Non-pigmented ciliary epithelial cell (primary cell): ENCODE data around the gene RAP1GAP.
"Not testable (repeated sequence)": the region's sequence is repeated elsewhere in the genome, so short reads cannot be mapped to it uniquely, and the experiment has no call there.

Source experiments
- DNase-seq: peaks from one replicate; pipeline ENCODE4 v3.0.0-alpha.2; 2010; ENCODE audit warnings: low read depth

The RAP1GAP gene

GRCh38 chr1:21677168-21677567, 8.0 kb upstream of the RAP1GAP start:
- DNase-seq = no peak

- no peak for DNase-seq
Observed at GRCh38 chr1:21674957-21675356, 5.8 kb upstream of the RAP1GAP start.

- not testable (repeated sequence) for DNase-seq
Observed at GRCh38 chr1:21673853-21674252, 4.7 kb upstream of the RAP1GAP start.

- no peak for DNase-seq
Observed at GRCh38 chr1:21673277-21673780, 4.2 kb upstream of the RAP1GAP start.

GRCh38 chr1:21672478-21673276, 3.5 kb upstream of the RAP1GAP start:
- no peak for DNase-seq

GRCh38 chr1:21671915-21672314, 2.8 kb upstream of the RAP1GAP start:
- DNase-seq = no peak

GRCh38 chr1:21670956-21671902, 2.1 kb upstream of the RAP1GAP start:
- no peak for DNase-seq

- no peak for DNase-seq
Observed at GRCh38 chr1:21670059-21670881, 1.1 kb upstream of the RAP1GAP start.

GRCh38 chr1:21668951-21669257, 253 bp downstream of the RAP1GAP start:
- DNase-seq = no peak

- no peak for DNase-seq
Observed at GRCh38 chr1:21668232-21668950, 766 bp downstream of the RAP1GAP start.

GRCh38 chr1:21667348-21668231, 1.6 kb downstream of the RAP1GAP start:
- DNase-seq = no peak

- DNase-seq = no peak
Observed at GRCh38 chr1:21666576-21667320, 2.4 kb downstream of the RAP1GAP start.

GRCh38 chr1:21665711-21666575, 3.2 kb downstream of the RAP1GAP start:
- no peak for DNase-seq

GRCh38 chr1:21664806-21665588, 4.2 kb downstream of the RAP1GAP start:
- no peak for DNase-seq

- no peak for DNase-seq
Observed at GRCh38 chr1:21663951-21664805, 5.0 kb downstream of the RAP1GAP start.

GRCh38 chr1:21663248-21663950, 5.8 kb downstream of the RAP1GAP start:
- DNase-seq = no peak
